PC-3 (cell line): ENCODE measurements around the gene VPS37B. TPM values are rescaled to one million over a fixed set of nuclear protein-coding genes. Genes with fewer than 3 reads are reported as not detected.

Experiments used
- ATAC-seq: fragments of 200-7000 bp; cut with Tn5 transposase; 2 replicates; pipeline ENCODE4 v1.9.1; 2020; ENCODE audit warnings: mild to moderate bottlenecking, moderate library complexity
- BruUV-seq: library from RNA; stranded (reverse); fragments of 400-500 nt; replicated peaks from 2 replicates; lab custom pipeline; 2021; lab: Mats Ljungman, UMichigan
- CTCF ChIA-PET: fragments of 300-600 bp; sonication (Branson Sonifier 250); formaldehyde crosslinking; loops from one replicate; lab custom pipeline; 2022; ENCODE audit warnings: antibody characterized with exemption; lab: Charles Lee
- POLR2A ChIA-PET: fragments of 300-600 bp; sonication (Branson Sonifier 250); formaldehyde crosslinking; loops from one replicate; lab custom pipeline; 2022; ENCODE audit warnings: antibody characterized with exemption; ENCODE audit not compliant: unreplicated experiment; lab: Charles Lee
- DNase-seq: peaks from one replicate; pipeline ENCODE4 v3.0.0-alpha.2; 2015
- H2AFZ ChIP-seq: fragments of 300-600 bp; sonication (generic); 2 replicates; pipeline ENCODE4 v1.6.0; 2016; ENCODE audit warnings: antibody characterized with exemption, low read length
- H3F3A ChIP-seq: fragments of 300-600 bp; sonication (generic); one replicate; pipeline ENCODE4 v1.6.0; 2017; ENCODE audit warnings: antibody characterized with exemption, low read length, control low read depth, mild to moderate bottlenecking; ENCODE audit not compliant: unreplicated experiment
- H3K27ac ChIP-seq: fragments of 300-600 bp; sonication (generic); 2 replicates; pipeline ENCODE4 v1.5.1; 2016; ENCODE audit warnings: mild to moderate bottlenecking, low read length
- H3K27me3 ChIP-seq: fragments of 300-600 bp; sonication (generic); 2 replicates; pipeline ENCODE4 v1.6.1; 2016; ENCODE audit warnings: low read length, mixed read lengths
- H3K36me3 ChIP-seq: fragments of 300-600 bp; sonication (generic); 2 replicates; pipeline ENCODE4 v1.6.1; 2016; ENCODE audit warnings: low read depth, mixed run types, low read length, mixed read lengths
- H3K4me1 ChIP-seq: fragments of 300-600 bp; sonication (generic); 2 replicates; pipeline ENCODE4 v1.5.1; 2016; ENCODE audit warnings: low read length; ENCODE audit not compliant: insufficient read depth
- H3K4me2 ChIP-seq: fragments of 300-600 bp; sonication (generic); 2 replicates; pipeline ENCODE4 v1.6.0; 2016; ENCODE audit warnings: low read length
- H3K4me3 ChIP-seq: fragments of 300-600 bp; sonication (generic); 2 replicates; pipeline ENCODE4 v1.5.1; 2016; ENCODE audit warnings: mild to moderate bottlenecking, low read length, mixed read lengths
- H3K79me2 ChIP-seq: fragments of 300-600 bp; sonication (generic); 2 replicates; pipeline ENCODE4 v1.6.1; 2017; ENCODE audit warnings: low read length, mixed read lengths
- H3K9ac ChIP-seq: fragments of 300-600 bp; sonication (generic); 2 replicates; pipeline ENCODE4 v1.6.0; 2016; ENCODE audit warnings: mild to moderate bottlenecking, low read length
- H3K9me2 ChIP-seq: fragments of 300-600 bp; sonication (generic); replicated peaks from 2 replicates; pipeline ENCODE4 v1.6.1; 2016; ENCODE audit warnings: mixed run types, low read length, mixed read lengths
- H3K9me3 ChIP-seq: fragments of 300-600 bp; sonication (generic); 2 replicates; pipeline ENCODE4 v1.6.1; 2016; ENCODE audit warnings: low read length, mixed read lengths
- H4K20me1 ChIP-seq: fragments of 300-600 bp; sonication (generic); 2 replicates; pipeline ENCODE4 v1.6.1; 2016; ENCODE audit warnings: low read length, mixed read lengths
- EZH2 ChIP-seq: fragments of 300-600 bp; sonication (generic); IDR thresholded peaks from one replicate; pipeline ENCODE4 v1.6.1; 2017; ENCODE audit warnings: antibody characterized with exemption, mild to moderate bottlenecking, low read length; ENCODE audit not compliant: unreplicated experiment
- EZH2phosphoT487 ChIP-seq: fragments of 300-600 bp; sonication (generic); IDR thresholded peaks from 2 replicates; pipeline ENCODE4 v1.6.1; 2018; ENCODE audit warnings: mild to moderate bottlenecking, antibody characterized with exemption, low read length, borderline replicate concordance
- intact Hi-C: fragments of 100-400 bp; cut with micrococcal nuclease; formaldehyde crosslinking; loops from 2 replicates; pipeline ENCODE4 v1.9.0; 2023
- total RNA-seq: library from RNA; depleted of rRNA; stranded (reverse); fragments of >200 nt; gene quantifications from 2 replicates; pipeline ENCODE4 v1.2.3, GENCODE V29; 2014
- TF ChIP-seq, protein P1 (sequence below): fragments of 300-600 bp; sonication (generic); conservative IDR thresholded peaks from 2 replicates; pipeline ENCODE4 v1.5.1; 2017; ENCODE audit warnings: antibody characterized with exemption, low read depth, mild to moderate bottlenecking, low read length

Gene VPS37B
- total RNA-seq, 1 experiment from 2014 or later: 74.3 TPM

DNA sequence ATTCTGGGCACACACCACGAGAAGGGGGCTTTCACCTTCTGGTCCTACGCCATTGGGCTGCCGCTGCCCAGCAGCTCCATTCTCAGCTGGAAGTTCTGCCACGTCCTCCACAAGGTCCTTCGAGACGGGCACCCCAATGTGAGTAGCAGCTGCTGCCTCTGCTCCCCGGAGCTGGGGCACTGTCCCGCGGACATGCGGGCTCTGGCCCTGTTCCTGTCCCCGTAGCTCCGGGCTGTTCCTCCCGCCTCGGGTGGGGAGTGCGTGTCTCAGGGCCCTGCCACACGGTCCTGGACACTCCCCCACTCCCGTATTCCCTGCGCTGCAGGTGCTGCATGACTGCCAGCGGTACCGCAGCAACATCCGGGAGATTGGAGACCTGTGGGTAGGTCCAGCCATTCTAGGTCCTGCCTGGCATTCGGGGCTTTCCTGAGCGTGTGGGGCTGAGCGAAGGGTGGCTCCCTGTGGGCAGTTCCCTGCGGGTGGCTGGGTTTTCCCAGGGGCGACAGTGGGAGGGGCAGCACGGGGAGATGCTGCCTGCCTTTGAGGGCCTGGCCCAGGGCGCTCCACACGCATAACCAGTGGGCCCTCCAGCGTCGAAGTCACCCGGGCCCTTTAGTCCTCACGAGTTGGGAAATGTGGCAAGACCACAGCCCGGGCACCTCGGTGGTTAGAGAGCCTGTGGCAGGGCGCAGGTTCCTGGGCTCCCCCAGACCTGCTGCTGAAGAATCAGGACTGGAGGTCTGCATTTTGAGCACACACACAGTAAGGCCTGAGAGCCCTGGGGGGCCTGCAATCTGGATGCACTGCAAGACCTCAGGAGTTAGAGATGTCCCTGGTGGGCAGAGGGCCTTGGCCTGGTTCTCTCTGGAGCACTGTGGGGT is 47.2 kb downstream of the VPS37B start:
- DNase-seq: no peak
- H3K4me3 ChIP-seq: no peak overlapping the region

DNA sequence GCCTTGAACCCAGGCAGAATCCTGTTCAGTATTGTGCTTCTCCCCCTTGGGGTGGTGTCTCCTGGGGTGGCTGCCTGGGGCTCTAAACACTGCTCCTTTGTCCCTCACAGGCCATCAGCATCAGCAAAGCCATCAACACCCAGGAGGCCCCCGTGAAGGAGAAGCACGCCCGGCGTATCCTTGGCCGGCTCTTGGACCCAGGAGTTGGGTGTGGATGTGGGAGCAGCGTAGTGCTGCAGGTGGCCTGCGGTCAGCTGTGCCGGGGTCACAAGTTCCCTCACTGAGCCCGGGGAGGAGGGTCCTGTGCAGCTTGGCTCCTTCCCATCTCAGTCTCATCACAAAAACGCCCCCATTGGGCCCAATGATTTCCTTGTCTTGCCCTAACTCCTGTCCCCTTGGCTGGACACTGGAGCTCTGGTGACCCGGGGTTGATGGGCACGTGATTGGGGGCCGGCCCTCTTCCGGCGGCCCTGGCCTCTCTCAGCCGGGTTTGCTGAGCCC is 48.0 kb downstream of the VPS37B start:
- intact Hi-C loops: no loop called here
- CTCF ChIA-PET: no interaction called here
- ATAC-seq (no peak), DNase-seq (no peak)
- Histone ChIP-seq H3K27ac (no peak overlapping the region), H3K9me2 (no peaks in the 10 kb centered on the region), H3K4me3 (no peak overlapping the region), H3K9ac (no peak overlapping the region), H3F3A (no peaks in the 10 kb centered on the region), H3K9me3 (no peaks in the 10 kb centered on the region), H3K79me2 (peaks cover 8% of the 10 kb centered on the region), H4K20me1 (no peaks in the 10 kb centered on the region), H3K4me1 (peaks cover 15% of the 10 kb centered on the region), H2AFZ (no peak overlapping the region), H3K36me3 (no peaks in the 10 kb centered on the region), H3K27me3 (no peaks in the 10 kb centered on the region), H3K4me2 (no peak overlapping the region)
- no TSS peak for BruUV-seq
- POLR2A ChIA-PET: no interaction called here
- TF ChIP-seq, protein P1, sequence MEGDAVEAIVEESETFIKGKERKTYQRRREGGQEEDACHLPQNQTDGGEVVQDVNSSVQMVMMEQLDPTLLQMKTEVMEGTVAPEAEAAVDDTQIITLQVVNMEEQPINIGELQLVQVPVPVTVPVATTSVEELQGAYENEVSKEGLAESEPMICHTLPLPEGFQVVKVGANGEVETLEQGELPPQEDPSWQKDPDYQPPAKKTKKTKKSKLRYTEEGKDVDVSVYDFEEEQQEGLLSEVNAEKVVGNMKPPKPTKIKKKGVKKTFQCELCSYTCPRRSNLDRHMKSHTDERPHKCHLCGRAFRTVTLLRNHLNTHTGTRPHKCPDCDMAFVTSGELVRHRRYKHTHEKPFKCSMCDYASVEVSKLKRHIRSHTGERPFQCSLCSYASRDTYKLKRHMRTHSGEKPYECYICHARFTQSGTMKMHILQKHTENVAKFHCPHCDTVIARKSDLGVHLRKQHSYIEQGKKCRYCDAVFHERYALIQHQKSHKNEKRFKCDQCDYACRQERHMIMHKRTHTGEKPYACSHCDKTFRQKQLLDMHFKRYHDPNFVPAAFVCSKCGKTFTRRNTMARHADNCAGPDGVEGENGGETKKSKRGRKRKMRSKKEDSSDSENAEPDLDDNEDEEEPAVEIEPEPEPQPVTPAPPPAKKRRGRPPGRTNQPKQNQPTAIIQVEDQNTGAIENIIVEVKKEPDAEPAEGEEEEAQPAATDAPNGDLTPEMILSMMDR: no peak

More for the DNA sequence above, 47.2 kb downstream of the VPS37B start:
- no peaks in the 10 kb centered on the region for H3K27me3 ChIP-seq
- no peak overlapping the region for H3K27ac ChIP-seq
- no peak for TF ChIP-seq EZH2phosphoT487
- TF ChIP-seq, protein P1: no peak
- TF ChIP-seq EZH2: no peak
- ChIA-PET POLR2A (no interaction called here), CTCF (no interaction called here)
- no peak overlapping the region for H2AFZ ChIP-seq
- no peaks in the 10 kb centered on the region for H4K20me1 ChIP-seq
- 0 out of 2 replicates have a peak, but pooled peaks cover under 1% of the 10 kb centered on the region for H3K79me2 ChIP-seq
- no peaks in the 10 kb centered on the region for H3F3A ChIP-seq
- H3K36me3 ChIP-seq: no peaks in the 10 kb centered on the region
- no TSS peak for BruUV-seq
- ATAC-seq: no peak
- H3K4me2 ChIP-seq: no peak overlapping the region
- H3K4me1 ChIP-seq: peaks cover 15% of the 10 kb centered on the region
- no peaks in the 10 kb centered on the region for H3K9me2 ChIP-seq
- H3K9ac ChIP-seq: no peak overlapping the region
- H3K9me3 ChIP-seq: no peaks in the 10 kb centered on the region
- intact Hi-C loops: no loop called here

DNA sequence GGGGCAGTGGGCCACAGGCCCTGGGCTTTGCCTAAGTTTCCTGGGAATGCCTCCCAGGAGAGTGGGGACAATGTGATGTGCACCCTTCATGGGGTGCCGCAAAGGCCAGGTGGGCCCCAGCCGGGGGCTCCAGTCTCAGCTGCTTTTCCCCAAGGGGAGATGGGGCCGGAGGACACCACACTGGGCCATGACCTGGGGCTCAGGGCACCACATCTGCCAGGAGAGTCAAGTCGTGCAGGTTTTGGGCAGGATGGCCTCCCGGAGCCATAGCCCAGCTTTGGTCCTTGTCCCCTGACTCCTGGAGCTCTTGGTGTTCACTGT is 48.4 kb downstream of the VPS37B start:
- intact Hi-C loops: no loop called here
- Histone ChIP-seq H3K4me3 (no peak overlapping the region), H3F3A (no peaks in the 10 kb centered on the region), H3K9me3 (no peaks in the 10 kb centered on the region), H3K36me3 (no peaks in the 10 kb centered on the region), H3K4me1 (peaks cover 10% of the 10 kb centered on the region), H3K4me2 (no peak overlapping the region), H3K27me3 (no peaks in the 10 kb centered on the region), H3K9ac (no peak overlapping the region), H3K9me2 (no peaks in the 10 kb centered on the region), H2AFZ (no peak overlapping the region), H3K79me2 (peaks cover 12% of the 10 kb centered on the region), H4K20me1 (no peaks in the 10 kb centered on the region), H3K27ac (no peak overlapping the region)
- no peak for ATAC-seq
- no peak for DNase-seq
- no TSS peak for BruUV-seq
- no peak for TF ChIP-seq EZH2
- TF ChIP-seq EZH2phosphoT487: no peak
- TF ChIP-seq, protein P1: no peak
- CTCF ChIA-PET: no interaction called here
- POLR2A ChIA-PET: no interaction called here
